GM12878 (cell line): ENCODE results near the gene FBXO42. TPM values are rescaled to one million over a fixed set of nuclear protein-coding genes. Genes with fewer than 3 reads are reported as not detected.

Experiments
- E2F8 ChIP-seq: fragments of 450-650 bp; IDR thresholded peaks from 2 replicates; pipeline ENCODE4 v1.6.1; 2018; ENCODE audit warnings: mild to moderate bottlenecking, low read depth, moderate library complexity; ENCODE audit not compliant: partially characterized antibody
- EGR1 ChIP-seq, 2 experiments: IDR thresholded peaks; 1 replicate in 1 of 2; 2 replicates in 1 of 2; pipeline ENCODE4 v1.6.1; 2011 to 2012; ENCODE audit warnings: low read depth in 2 of 2, low read length in 2 of 2, borderline replicate concordance in 1 of 2, mild to moderate bottlenecking in 1 of 2, moderate library complexity in 1 of 2
- EP300 ChIP-seq, 2 experiments: fragments of 150-350 bp in 1 of 2; IDR thresholded peaks; 2 replicates each; pipeline ENCODE4 v1.6.1; 2011 to 2012; ENCODE audit warnings: low read depth in 2 of 2, low read length in 2 of 2, borderline replicate concordance in 1 of 2, improper control_type of control experiment in 1 of 2, inconsistent platforms in 1 of 2; ENCODE audit not compliant: control insufficient read depth in 1 of 2
- PKNOX1 ChIP-seq: fragments of 450-650 bp; IDR thresholded peaks from 2 replicates; pipeline ENCODE4 v1.6.1; 2016; ENCODE audit warnings: mild to moderate bottlenecking
- SMARCA5 ChIP-seq: fragments of 450-650 bp; IDR thresholded peaks from 2 replicates; pipeline ENCODE4 v1.6.1; 2017; ENCODE audit warnings: mild to moderate bottlenecking
- polyA plus RNA-seq, 11 experiments: library from polyadenylated mRNA; depleted of rRNA in 4 of 11; unstranded in 6 of 11; stranded (reverse) in 5 of 11; fragments of >200 nt; fragmentation: Nextera tagmentation in 4 of 11; fragmentation: Illumina TruSeq in 1 of 11; extraction: Ambion mirVana in 4 of 11; extraction: Trizol in 1 of 11; gene quantifications; 1 replicate in 1 of 11; 2 replicates in 10 of 11; pipeline versions ENCODE4 v1.2.1 to v1.2.3, GENCODE V29; 2011 to 2016; ENCODE audit warnings: inconsistent platforms in 2 of 11, missing spikeins in 2 of 11, low read depth in 1 of 11
- total RNA-seq, 4 experiments: library from RNA; depleted of rRNA in 3 of 4; stranded (reverse); fragments of >200 nt in 3 of 4; fragmentation: Illumina TruSeq in 1 of 4; extraction: Trizol in 1 of 4; gene quantifications; 2 replicates each; pipeline versions ENCODE4 v1.2.1 to v1.2.3, GENCODE V29; 2013 to 2021
- TF ChIP-seq, protein P1 (sequence below): fragments of 150-350 bp; IDR thresholded peaks from 2 replicates; pipeline ENCODE4 v1.6.1; 2016; ENCODE audit warnings: low read depth, low read length

Gene FBXO42
- total and polyA plus RNA-seq, 10 of the 15 experiments (the other 5 are each of a cell fraction or from before 2014, with no cell fraction given), result 6.1 to 23.8 (median 15.2) TPM

DNA sequence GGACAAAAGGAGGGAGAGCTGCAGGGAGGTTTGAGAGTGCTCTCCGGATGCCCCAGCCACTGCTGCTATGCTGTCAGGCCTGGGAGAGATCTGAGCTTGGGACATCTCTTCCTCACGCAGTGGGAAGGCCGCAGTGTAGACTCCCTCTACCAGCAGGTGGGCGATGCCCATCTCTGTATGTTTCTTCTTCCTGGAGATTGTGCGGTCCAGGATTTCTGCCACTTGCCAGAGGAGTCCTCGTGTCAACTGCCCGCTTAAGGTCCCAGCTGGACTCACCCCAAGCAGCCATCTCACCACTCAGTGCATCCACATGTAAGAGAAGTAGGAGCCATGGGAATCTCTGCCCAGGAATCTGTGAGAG, 126.2 kb downstream of the FBXO42 start (continued):
- TF ChIP-seq E2F8, result no peak
- no peak for TF ChIP-seq EP300 (IDR thresholded peaks at IDR 0.05; ENCODE audit: borderline replicate concordance in 1 of 2, control insufficient read depth in 1 of 2, low read depth in 2 of 2, low read length in 2 of 2)
- TF ChIP-seq, protein P1, sequence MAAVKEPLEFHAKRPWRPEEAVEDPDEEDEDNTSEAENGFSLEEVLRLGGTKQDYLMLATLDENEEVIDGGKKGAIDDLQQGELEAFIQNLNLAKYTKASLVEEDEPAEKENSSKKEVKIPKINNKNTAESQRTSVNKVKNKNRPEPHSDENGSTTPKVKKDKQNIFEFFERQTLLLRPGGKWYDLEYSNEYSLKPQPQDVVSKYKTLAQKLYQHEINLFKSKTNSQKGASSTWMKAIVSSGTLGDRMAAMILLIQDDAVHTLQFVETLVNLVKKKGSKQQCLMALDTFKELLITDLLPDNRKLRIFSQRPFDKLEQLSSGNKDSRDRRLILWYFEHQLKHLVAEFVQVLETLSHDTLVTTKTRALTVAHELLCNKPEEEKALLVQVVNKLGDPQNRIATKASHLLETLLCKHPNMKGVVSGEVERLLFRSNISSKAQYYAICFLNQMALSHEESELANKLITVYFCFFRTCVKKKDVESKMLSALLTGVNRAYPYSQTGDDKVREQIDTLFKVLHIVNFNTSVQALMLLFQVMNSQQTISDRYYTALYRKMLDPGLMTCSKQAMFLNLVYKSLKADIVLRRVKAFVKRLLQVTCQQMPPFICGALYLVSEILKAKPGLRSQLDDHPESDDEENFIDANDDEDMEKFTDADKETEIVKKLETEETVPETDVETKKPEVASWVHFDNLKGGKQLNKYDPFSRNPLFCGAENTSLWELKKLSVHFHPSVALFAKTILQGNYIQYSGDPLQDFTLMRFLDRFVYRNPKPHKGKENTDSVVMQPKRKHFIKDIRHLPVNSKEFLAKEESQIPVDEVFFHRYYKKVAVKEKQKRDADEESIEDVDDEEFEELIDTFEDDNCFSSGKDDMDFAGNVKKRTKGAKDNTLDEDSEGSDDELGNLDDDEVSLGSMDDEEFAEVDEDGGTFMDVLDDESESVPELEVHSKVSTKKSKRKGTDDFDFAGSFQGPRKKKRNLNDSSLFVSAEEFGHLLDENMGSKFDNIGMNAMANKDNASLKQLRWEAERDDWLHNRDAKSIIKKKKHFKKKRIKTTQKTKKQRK, result no peak
- no peak for TF ChIP-seq SMARCA5
- TF ChIP-seq EGR1 (IDR thresholded peaks at IDR 0.05; ENCODE audit: borderline replicate concordance in 1 of 2, low read depth in 2 of 2, low read length in 2 of 2), result no peak
- no peak for TF ChIP-seq PKNOX1
